Calu3 (cell line): Measurements from ENCODE around the gene A2ML1. TPM values are rescaled to one million over a fixed set of nuclear protein-coding genes. Genes with fewer than 3 reads are reported as not detected.
A peak's percentile ranks its signal among the peaks of the same experiment; 100 is the strongest.
"Not testable (repeated sequence)": the region's sequence is repeated elsewhere in the genome, so short reads cannot be mapped to it uniquely, and the experiment has no call there.

Experiments
- BruUV-seq: library from RNA; stranded (reverse); fragments of 400-500 nt; replicated peaks from 2 replicates; lab custom pipeline; 2021; lab: Mats Ljungman, UMichigan
- CTCF ChIA-PET: fragments of 300-600 bp; sonication (Branson Sonifier 250); formaldehyde crosslinking; loops from one replicate; lab custom pipeline; 2022; ENCODE audit warnings: antibody characterized with exemption; lab: Charles Lee
- DNase-seq: peaks from one replicate; pipeline ENCODE4 v3.0.0; 2022
- H3K27ac Mint-ChIP-seq: one replicate; pipeline ENCODE4 v1.8.0; 2022; ENCODE audit warnings: mixed read lengths; ENCODE audit not compliant: unreplicated experiment
- H3K27me3 Mint-ChIP-seq: one replicate; pipeline ENCODE4 v1.8.0; 2022; ENCODE audit warnings: mixed read lengths; ENCODE audit not compliant: unreplicated experiment
- H3K36me3 Mint-ChIP-seq: one replicate; pipeline ENCODE4 v1.8.0; 2022; ENCODE audit warnings: mild to moderate bottlenecking, moderate library complexity, mixed read lengths; ENCODE audit not compliant: insufficient read depth, unreplicated experiment
- H3K4me1 Mint-ChIP-seq: one replicate; pipeline ENCODE4 v1.8.0; 2022; ENCODE audit warnings: mild to moderate bottlenecking, low read depth, mixed read lengths; ENCODE audit not compliant: unreplicated experiment
- H3K4me3 Mint-ChIP-seq: one replicate; pipeline ENCODE4 v1.8.0; 2022; ENCODE audit warnings: mild to moderate bottlenecking, low read depth, moderate library complexity, mixed read lengths; ENCODE audit not compliant: unreplicated experiment
- H3K9me3 Mint-ChIP-seq: one replicate; pipeline ENCODE4 v1.8.0; 2022; ENCODE audit warnings: low read depth, mixed read lengths; ENCODE audit not compliant: unreplicated experiment
- intact Hi-C: fragments of 100-400 bp; cut with micrococcal nuclease; formaldehyde crosslinking; loops from one replicate; pipeline ENCODE4 v1.10.0; 2022; ENCODE audit not compliant: unreplicated experiment
- total RNA-seq: library from RNA; stranded (reverse); gene quantifications from 2 replicates; pipeline ENCODE4 v1.2.3, GENCODE V29; 2022
- TF ChIP-seq, protein P1 (sequence below): fragments of 200-600 bp; IDR thresholded peaks from one replicate; pipeline ENCODE4 v1.8.0; 2022; ENCODE audit warnings: antibody characterized with exemption; ENCODE audit not compliant: unreplicated experiment

Gene A2ML1
- total RNA-seq, 1 experiment from 2014 or later = 0.42 TPM

DNA sequence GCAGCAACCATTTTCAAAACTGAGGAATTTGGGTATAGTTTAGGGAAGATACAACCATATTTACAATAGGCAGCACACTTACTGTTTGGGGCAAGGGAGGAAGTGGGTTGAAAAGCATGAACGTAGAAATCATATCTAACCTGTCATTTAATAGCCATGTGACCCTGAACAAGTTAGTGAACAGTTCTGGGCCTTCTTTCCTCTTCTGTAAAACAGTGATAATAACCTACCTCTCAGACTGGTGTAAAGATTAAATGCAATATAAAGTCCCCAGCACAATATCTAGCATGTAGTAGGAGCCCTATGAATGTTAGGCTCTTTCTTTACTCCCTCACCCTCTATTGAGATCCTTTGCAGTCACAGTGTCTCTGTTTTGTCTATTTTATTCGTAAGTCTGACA, 33.5 kb downstream of the A2ML1 start:
- intact Hi-C loops = no loop called here
- CTCF ChIA-PET = no interaction called here
- no peak for DNase-seq
- no TSS peak for BruUV-seq
- no peak overlapping the region for H3K4me3 Mint-ChIP-seq
- H3K36me3 Mint-ChIP-seq = no peaks in the 10 kb centered on the region
- no peaks in the 10 kb centered on the region for H3K9me3 Mint-ChIP-seq
- no peaks in the 10 kb centered on the region for H3K27me3 Mint-ChIP-seq
- TF ChIP-seq, protein P1, sequence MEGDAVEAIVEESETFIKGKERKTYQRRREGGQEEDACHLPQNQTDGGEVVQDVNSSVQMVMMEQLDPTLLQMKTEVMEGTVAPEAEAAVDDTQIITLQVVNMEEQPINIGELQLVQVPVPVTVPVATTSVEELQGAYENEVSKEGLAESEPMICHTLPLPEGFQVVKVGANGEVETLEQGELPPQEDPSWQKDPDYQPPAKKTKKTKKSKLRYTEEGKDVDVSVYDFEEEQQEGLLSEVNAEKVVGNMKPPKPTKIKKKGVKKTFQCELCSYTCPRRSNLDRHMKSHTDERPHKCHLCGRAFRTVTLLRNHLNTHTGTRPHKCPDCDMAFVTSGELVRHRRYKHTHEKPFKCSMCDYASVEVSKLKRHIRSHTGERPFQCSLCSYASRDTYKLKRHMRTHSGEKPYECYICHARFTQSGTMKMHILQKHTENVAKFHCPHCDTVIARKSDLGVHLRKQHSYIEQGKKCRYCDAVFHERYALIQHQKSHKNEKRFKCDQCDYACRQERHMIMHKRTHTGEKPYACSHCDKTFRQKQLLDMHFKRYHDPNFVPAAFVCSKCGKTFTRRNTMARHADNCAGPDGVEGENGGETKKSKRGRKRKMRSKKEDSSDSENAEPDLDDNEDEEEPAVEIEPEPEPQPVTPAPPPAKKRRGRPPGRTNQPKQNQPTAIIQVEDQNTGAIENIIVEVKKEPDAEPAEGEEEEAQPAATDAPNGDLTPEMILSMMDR = no peak
- no peak overlapping the region for H3K27ac Mint-ChIP-seq
- H3K4me1 Mint-ChIP-seq = no peaks in the 10 kb centered on the region

DNA sequence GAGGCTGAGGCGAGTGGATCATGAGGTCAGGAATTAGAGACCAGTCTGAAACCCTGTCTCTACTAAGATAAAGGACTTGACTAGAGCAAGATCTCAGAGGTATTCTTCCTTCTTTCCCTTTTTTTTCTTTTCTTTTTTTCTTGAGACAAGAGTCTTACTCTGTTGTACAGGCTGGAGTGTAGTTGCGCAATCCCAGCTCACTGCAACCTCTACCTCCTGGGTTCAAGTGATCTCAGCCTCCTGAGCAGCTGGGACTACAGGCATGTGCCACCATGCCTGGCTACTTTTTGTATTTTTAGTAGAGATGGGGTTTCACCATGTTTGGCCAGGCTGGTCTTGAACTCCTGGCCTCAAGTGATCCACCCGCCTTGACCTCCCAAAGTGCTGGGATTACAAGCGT, 37.0 kb downstream of the A2ML1 start:
- intact Hi-C loops, DNase-seq, BruUV-seq, H3K27ac Mint-ChIP-seq, H3K4me3 Mint-ChIP-seq, H3K36me3 Mint-ChIP-seq, H3K9me3 Mint-ChIP-seq, H3K4me1 Mint-ChIP-seq, H3K27me3 Mint-ChIP-seq: not testable (repeated sequence)
- CTCF ChIA-PET = interaction anchor here (0.6 to 1.8 kb wide), 2 partner anchors 31 to 178 kb away, joined by 4 to 15 read pairs; no protein-coding TSS in a partner anchor

DNA sequence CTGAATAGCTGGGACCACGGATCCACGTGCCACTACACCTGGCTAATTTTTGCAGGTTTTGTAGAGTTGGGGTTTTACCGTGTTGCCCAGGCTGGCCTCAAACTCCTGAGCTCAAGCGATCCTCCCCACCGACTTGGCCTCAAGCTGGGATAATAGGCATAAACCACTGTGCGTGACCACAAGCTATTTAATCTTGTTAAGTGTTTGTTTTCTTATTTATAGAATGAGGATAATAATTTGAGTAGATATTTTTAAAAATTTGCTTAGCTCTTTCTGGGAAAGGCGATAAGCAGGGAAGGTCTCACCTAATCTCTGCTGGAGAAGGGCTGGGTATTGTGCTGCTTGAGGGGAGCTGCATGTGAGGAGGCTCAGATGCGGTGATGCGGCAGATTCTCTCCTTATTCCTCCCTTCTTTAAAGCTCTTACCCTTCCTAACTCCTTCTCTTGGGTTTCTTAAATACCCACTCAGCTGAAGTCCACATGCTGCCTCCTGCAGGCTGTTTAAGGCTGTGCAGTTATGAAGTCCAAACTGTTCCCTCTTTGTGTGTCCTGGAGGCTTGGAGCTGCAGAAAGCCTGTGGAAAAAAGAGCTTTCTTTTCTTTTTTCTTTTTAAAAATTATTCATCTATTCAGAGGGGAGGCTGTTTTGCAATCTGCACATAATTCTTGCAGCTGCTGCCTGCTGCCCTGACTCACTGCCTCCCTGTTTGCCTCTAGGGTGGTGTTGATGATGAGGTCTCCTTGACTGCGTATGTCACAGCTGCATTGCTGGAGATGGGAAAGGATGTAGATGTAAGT, 37.9 kb downstream of the A2ML1 start:
- Mint-ChIP-seq H3K36me3 (no peaks in the 10 kb centered on the region), H3K27ac (no peak overlapping the region), H3K27me3 (no peaks in the 10 kb centered on the region), H3K9me3 (no peaks in the 10 kb centered on the region), H3K4me3 (no peak overlapping the region), H3K4me1 (no peaks in the 10 kb centered on the region)
- no TSS peak for BruUV-seq
- TF ChIP-seq, protein P1 = no peak
- intact Hi-C loops = loop anchor here (1.0 kb wide), 1 partner anchor 178 kb away; no protein-coding TSS in a partner anchor
- DNase-seq = peak; percentile 38
- CTCF ChIA-PET = interaction anchor here (0.5 to 1.9 kb wide), 8 partner anchors 30 to 316 kb away, joined by 3 to 17 read pairs (median 4); partner anchors contain the start of gene PHC1

DNA sequence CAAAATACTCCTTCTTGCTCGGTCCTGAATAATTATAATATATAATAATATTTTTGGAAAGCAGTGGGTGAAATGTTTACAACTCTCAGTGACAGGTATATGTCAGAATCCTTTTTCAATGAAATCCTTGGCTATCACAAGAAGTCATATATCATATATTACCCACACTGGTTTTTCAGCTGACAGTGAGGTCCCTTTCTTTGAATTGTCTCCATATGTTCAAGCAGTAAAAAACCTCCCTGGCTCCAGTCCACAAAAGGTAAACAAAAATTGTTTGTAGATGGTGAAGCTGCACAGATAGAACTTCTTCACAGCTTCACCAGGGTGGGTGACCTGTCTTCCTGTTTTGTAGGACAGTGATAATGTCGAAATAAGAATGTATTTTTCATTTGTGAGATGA, 44.0 kb downstream of the A2ML1 start:
- TF ChIP-seq, protein P1 = no peak
- CTCF ChIA-PET = no interaction called here
- H3K27ac Mint-ChIP-seq = no peak overlapping the region
- BruUV-seq = no TSS peak
- no peak for DNase-seq
- no peaks in the 10 kb centered on the region for H3K9me3 Mint-ChIP-seq
- intact Hi-C loops = no loop called here
- H3K36me3 Mint-ChIP-seq = no peaks in the 10 kb centered on the region
- H3K4me3 Mint-ChIP-seq = no peak overlapping the region
- no peaks in the 10 kb centered on the region for H3K27me3 Mint-ChIP-seq
- no peaks in the 10 kb centered on the region for H3K4me1 Mint-ChIP-seq

DNA sequence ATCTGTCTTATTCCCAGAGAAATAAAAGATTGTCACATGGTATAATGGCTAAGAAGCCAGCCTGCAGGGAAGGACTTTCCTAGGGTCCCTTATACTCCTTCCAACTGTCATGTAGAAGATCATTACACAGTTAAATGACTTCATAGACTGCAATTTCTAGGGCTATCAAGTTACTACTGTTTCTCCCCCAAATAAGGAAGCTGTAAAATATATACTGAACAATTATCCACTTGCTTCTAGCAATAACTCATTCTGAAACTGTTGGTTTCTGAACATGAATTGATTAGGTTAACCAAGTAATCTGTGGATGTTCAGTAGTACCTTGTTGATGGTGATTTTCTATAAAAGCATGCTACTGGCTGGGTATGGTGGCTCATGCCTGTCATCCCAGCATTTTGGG, 44.6 kb downstream of the A2ML1 start:
- Mint-ChIP-seq H3K4me1 (no peaks in the 10 kb centered on the region), H3K27me3 (no peaks in the 10 kb centered on the region), H3K4me3 (no peak overlapping the region), H3K27ac (no peak overlapping the region), H3K9me3 (no peaks in the 10 kb centered on the region), H3K36me3 (no peaks in the 10 kb centered on the region)
- DNase-seq = no peak
- TF ChIP-seq, protein P1 = no peak
- CTCF ChIA-PET = interaction anchor here (0.5 to 0.7 kb wide), 2 partner anchors 88 to 311 kb away, joined by 3 to 4 read pairs; no protein-coding TSS in a partner anchor
- intact Hi-C loops = no loop called here
- BruUV-seq = no TSS peak
